GM10248 (cell line): Measurements from ENCODE around the gene ITLN1.

Experiments used
- CTCF ChIA-PET: fragments of 300-600 bp; sonication (Branson Sonifier 250); formaldehyde crosslinking; extraction: SDS; loops from one replicate; lab custom pipeline; 2021; ENCODE audit warnings: antibody characterized with exemption; lab: Yijun Ruan, JAX
- POLR2A ChIA-PET: fragments of 350-650 bp; sonication (Branson Sonifier 250); formaldehyde crosslinking; extraction: SDS; loops from one replicate; lab custom pipeline; 2020; ENCODE audit warnings: antibody characterized with exemption; lab: Yijun Ruan, JAX
- DNase-seq: peaks from one replicate; pipeline ENCODE4 v3.0.0; 2012; ENCODE audit errors: extremely low spot score
- TF ChIP-seq, protein P1 (sequence below): IDR thresholded peaks from 2 replicates; pipeline ENCODE4 v1.5.1; 2012; ENCODE audit warnings: mild to moderate bottlenecking, low read depth; ENCODE audit errors: extremely low read depth, missing control alignments, control extremely low read depth

ITLN1 gene

DNA sequence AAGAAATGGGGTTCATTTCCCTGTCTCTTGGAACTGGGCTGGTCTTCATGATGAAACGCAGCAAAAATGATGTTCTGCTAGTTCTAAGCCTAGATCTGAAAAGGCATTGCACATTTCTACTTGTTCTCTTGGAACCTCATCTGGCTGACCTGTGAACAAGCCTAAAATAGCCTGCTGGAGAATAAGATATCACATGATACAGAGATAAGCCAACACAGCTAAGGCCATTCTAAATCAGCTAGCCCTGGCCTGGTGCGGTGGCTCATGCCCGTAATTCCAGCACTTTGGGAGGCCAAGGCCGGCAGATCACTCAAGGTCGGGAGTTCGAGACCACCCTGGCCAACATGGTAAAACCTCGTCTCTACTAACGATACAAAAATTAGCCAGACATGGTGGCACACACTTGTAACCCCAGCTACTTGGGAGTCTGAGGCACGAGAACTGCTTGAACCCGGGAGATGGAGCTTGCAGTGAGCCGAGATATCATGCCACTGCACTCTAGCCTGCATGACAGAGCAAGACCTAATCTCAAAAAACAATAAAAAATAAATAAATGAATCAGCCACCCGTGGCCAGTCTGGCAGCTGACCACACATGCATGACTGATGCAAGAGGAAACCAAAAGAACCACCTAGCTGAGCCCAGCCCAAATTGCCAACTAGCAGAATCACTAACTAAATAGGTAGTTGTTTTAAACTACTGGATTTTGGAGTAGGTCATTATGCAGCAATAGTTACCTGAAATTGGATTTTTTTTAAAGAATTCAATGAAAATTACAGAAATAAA is 40.3 kb downstream of the ITLN1 start:
- CTCF ChIA-PET = interaction anchor here (1.2 to 5.8 kb wide), 4 partner anchors 10 to 108 kb away, joined by 3 to 48 read pairs (median 10); partner anchors contain the start of gene ITLN2
- no peak for DNase-seq
- TF ChIP-seq, protein P1, sequence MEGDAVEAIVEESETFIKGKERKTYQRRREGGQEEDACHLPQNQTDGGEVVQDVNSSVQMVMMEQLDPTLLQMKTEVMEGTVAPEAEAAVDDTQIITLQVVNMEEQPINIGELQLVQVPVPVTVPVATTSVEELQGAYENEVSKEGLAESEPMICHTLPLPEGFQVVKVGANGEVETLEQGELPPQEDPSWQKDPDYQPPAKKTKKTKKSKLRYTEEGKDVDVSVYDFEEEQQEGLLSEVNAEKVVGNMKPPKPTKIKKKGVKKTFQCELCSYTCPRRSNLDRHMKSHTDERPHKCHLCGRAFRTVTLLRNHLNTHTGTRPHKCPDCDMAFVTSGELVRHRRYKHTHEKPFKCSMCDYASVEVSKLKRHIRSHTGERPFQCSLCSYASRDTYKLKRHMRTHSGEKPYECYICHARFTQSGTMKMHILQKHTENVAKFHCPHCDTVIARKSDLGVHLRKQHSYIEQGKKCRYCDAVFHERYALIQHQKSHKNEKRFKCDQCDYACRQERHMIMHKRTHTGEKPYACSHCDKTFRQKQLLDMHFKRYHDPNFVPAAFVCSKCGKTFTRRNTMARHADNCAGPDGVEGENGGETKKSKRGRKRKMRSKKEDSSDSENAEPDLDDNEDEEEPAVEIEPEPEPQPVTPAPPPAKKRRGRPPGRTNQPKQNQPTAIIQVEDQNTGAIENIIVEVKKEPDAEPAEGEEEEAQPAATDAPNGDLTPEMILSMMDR = no peak
- POLR2A ChIA-PET = no interaction called here

DNA sequence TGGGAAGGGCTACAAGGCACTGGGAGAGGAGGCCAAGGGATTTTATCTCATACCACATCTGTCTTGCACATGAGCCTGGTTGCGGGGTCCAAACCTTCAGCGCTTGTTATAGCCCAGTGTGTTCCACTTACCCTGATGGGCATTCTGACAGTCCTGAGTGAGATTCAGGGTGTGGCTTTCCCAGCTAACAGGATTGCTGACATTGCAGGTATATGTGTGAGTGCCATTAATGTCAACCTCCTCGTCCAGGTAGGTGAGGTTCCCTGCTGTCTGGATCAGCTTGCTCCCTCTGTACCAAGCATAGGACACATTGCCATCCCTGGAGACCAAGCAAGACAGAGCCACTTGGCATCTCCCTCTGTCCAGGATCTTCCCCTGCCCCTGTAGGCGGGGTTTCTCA is 43.9 kb downstream of the ITLN1 start:
- TF ChIP-seq, protein P1 = no peak
- POLR2A ChIA-PET = no interaction called here
- CTCF ChIA-PET = interaction anchor here (1.0 to 5.8 kb wide), 6 partner anchors 7 to 112 kb away, joined by 3 to 48 read pairs (median 4); partner anchors contain the start of gene ITLN2
- no peak for DNase-seq

DNA sequence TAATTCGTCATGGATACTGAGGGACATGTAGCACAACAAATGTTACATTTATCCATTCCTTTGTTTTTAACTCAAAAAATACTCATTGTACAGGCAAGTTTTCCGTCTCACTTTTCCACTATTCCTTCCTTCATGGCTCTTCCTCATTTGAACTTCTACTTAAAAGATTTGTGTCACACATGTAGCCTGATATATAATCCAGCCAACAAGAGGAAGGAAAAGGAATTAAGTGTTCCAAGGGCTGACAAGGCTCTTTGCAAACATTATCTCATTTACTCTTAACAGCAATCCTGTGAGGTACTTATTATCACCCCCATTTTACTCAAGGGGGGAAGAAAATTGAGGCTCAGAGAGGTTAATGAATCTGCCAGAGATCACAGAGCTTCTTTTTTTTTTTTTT is 45.2 kb downstream of the ITLN1 start:
- ChIA-PET POLR2A (no interaction called here), CTCF (interaction anchor here (1.1 to 5.8 kb wide), 7 partner anchors 8 to 113 kb away, joined by 3 to 48 read pairs (median 4); partner anchors contain the start of gene ITLN2)
- TF ChIP-seq, protein P1 = no peak
- DNase-seq = no peak

DNA sequence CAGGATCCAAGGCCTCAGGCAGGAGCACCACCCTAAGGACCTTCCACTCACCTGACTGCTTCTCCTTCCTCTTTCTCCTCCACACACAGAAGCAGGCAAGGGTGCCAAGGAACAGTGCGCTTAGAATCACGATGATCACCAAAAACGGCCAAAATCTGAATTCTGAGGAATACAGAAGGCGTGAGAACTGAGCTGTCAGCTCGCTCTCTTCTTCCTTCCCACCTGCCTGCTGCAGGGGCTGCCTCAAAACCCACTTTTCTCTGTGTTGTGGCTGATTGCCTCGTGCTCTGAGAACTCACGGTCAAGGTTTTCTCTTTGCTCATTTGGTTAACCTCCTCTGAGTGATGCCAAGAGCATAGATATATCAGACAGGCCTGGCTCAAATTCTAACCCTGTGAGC is 46.1 kb downstream of the ITLN1 start:
- CTCF ChIA-PET = interaction anchor here (1.6 to 6.6 kb wide), 5 partner anchors 12 to 151 kb away, joined by 4 to 227 read pairs (median 13); partner anchors contain the start of genes CD244 and ITLN2
- TF ChIP-seq, protein P1 = no peak
- POLR2A ChIA-PET = no interaction called here
- no peak for DNase-seq

DNA sequence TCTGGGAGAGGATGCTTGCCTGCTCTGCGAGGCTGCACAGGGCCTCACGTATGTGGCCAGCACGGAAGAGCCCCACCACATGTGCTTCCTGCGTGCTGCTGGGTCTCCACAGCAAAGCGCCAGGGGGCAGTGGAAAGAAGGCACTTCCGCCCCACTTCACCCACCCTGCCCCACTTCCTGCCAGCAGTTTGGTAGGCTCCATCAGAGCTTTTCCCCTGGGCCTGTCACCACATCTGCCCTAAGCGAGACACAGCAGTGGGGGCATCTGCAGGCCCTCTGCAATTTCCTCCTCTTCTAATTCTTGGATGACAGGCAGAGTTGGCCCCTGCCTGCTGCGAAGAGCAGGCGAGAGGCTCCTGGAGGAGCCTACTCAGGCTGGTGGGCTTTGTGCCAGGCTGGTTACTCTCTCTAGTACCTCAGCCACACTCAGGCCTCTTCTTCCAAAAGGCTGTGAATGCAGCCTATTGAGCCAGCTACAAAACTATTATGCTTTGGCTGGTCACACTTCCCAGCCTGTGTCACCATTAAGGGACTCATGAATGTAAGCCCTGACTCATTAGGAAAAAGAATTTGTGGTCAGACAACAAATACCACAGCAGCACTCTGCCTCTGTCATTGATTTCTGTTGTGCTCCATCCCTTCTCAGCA is 47.3 kb downstream of the ITLN1 start:
- TF ChIP-seq, protein P1 = peak; percentile 41
- CTCF ChIA-PET = interaction anchor here (0.6 to 6.6 kb wide), 23 partner anchors 9 to 752 kb away, joined by 3 to 227 read pairs (median 4); partner anchors contain the start of genes CD244, ITLN1, ITLN2 and LY9
- POLR2A ChIA-PET = no interaction called here
- peak; percentile 73 for DNase-seq

DNA sequence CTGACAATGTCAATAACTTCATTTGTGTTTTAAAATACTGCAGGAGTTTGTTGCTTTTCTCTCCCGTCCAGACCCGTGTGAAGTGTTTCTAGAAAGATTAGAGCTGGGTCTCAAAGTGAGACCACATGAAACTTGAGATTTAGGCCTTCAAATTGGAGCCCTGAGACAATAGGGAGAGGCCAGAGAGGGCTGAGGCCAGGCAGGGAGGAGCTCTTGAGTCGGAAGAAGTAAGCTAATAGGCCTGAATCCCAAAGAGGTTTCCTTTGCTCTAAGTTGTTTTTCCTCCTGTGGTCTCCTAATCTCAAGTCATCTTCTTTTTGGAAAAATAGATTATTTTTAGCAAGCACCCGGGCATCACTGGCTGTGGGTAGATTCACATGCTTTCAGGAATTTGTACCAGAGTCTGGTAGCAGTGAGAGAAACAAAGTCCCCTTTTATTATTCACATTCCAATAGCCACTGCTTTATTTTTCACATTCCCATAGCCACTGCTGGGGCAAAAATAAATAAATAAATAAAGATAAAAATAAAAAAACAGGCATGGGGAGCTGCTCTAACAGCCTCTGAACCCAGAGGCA is 47.9 kb downstream of the ITLN1 start:
- no peak for DNase-seq
- TF ChIP-seq, protein P1 = no peak
- ChIA-PET POLR2A (no interaction called here), CTCF (interaction anchor here (0.6 to 6.6 kb wide), 34 partner anchors 10 to 752 kb away, joined by 3 to 227 read pairs (median 4); partner anchors contain the start of genes CD244, ITLN1, ITLN2 and LY9)
